Measurements from ENCODE around the gene SURF6. TPM values are rescaled to one million over a fixed set of nuclear protein-coding genes. Genes with fewer than 3 reads are reported as not detected.

The SURF6 gene
- total RNA-seq, 3 donors from 2014 or later = 23.7 to 24.7 (median 24.0) TPM

DNA sequence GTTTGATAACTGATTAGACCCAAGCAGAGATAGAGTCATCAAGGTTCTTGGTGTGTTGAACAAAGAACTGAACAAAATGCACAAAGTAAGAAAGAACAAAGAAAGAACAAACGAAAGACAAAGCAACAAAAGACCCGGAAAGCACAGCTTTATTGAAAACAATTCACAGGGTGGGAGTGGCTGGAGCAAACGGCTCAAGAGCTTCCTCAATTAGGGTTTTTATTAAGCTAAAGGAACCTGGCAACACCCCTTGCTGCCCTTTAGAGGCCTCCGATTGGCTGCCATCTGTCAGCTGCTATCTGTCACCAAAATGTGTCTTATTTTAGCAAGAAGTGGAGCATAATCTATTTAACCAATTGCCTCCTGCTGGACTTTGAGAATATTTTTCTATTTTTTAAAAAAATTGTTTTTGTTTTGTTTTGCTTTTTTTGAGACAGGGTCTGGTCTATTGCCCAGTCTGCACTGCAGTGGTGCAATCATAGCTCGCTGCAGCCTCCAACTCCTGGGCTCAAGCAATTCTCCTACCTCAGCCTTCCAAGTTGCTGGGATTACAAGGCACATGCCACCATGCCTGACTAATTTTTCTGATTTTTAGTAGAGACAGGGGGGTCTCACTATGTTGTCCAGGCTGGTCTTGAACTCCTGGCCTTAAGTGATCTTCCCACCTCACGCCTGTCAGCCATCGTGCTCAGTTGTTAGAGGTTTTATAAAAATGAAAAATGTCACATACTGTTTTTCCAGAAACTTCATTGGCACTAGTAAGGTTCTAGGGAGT, 53.3 kb downstream of the SURF6 start:
- ATAC-seq (peak; percentile 87), DNase-seq (peak in 1 of 3 donors; percentile 75)
- TF ChIP-seq, protein P1, sequence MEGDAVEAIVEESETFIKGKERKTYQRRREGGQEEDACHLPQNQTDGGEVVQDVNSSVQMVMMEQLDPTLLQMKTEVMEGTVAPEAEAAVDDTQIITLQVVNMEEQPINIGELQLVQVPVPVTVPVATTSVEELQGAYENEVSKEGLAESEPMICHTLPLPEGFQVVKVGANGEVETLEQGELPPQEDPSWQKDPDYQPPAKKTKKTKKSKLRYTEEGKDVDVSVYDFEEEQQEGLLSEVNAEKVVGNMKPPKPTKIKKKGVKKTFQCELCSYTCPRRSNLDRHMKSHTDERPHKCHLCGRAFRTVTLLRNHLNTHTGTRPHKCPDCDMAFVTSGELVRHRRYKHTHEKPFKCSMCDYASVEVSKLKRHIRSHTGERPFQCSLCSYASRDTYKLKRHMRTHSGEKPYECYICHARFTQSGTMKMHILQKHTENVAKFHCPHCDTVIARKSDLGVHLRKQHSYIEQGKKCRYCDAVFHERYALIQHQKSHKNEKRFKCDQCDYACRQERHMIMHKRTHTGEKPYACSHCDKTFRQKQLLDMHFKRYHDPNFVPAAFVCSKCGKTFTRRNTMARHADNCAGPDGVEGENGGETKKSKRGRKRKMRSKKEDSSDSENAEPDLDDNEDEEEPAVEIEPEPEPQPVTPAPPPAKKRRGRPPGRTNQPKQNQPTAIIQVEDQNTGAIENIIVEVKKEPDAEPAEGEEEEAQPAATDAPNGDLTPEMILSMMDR (IDR thresholded peaks at IDR 0.05) = no peak
- H3K4me1 ChIP-seq (ENCODE audit: low read depth) = peaks cover 33% of the 10 kb centered on the region
- no peak overlapping the region for H3K4me3 ChIP-seq
- intact Hi-C loops (cut with DNase I, micrococcal nuclease) = no loop called here
- H3K9me3 ChIP-seq = no peaks in the 10 kb centered on the region
- no peaks in the 10 kb centered on the region for H3K36me3 ChIP-seq (ENCODE audit: low read depth)

DNA sequence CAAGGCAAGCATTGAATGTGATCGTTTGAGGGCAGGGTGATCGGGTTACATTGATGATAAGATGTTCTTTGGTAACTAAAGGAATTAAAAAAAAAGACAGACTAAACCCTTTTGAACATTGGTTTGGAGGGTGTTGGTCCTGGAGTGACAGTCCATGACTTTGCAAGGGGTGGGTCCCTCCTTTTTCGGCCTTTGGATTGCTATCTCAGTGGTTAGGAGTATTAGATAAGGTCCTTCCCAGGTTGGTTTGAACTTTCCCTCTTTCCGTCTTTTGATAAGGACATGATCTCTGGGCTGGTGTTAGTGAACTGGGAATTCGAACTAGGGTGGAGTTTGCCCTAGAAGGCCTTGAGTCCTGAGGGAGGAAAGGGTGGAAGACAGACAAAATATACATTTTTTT, 55.6 kb downstream of the SURF6 start:
- Histone ChIP-seq H3K9me3 (no peaks in the 10 kb centered on the region), H3K4me3 (no peak overlapping the region), H3K36me3 (ENCODE audit: low read depth) (no peaks in the 10 kb centered on the region), H3K4me1 (ENCODE audit: low read depth) (peaks cover 29% of the 10 kb centered on the region)
- intact Hi-C loops (cut with DNase I, micrococcal nuclease) = no loop called here
- TF ChIP-seq, protein P1 (IDR thresholded peaks at IDR 0.05) = no peak
- peak in 1 of 3 donors; percentile 47 for DNase-seq
- ATAC-seq = peak; percentile 58

Other genes with a start within 250 kb of the SURF6 start
- 10 to 100 TPM; 38.3 to 59.4 (median 44.2) TPM for gene RALGDS, start 214.9 kb downstream of the SURF6 start, total RNA-seq
- gene GBGT1, start 172.3 kb downstream of the SURF6 start, total RNA-seq = 10 to 100 TPM in 1 of 3 donors, 1 to 10 TPM in 2; 4.3 to 14.0 (median 8.6) TPM
- not detected for gene OBP2B, start 126.9 kb downstream of the SURF6 start, total RNA-seq
- 100 to 1,000 TPM in 2 of 3 donors, 10 to 100 TPM in 1; 25.6 to 114 (median 102) TPM for gene ABO, start 61.0 kb downstream of the SURF6 start, total RNA-seq
- gene MED22, start 11.9 kb upstream of the SURF6 start, total RNA-seq = 10 to 100 TPM; 19.8 to 33.6 (median 21.3) TPM
- 1,000 to 10,000 TPM; 1,420 to 1,482 (median 1,457) TPM for gene RPL7A, start 12.0 kb upstream of the SURF6 start, total RNA-seq
- gene SURF1, start 20.3 kb upstream of the SURF6 start, total RNA-seq = 10 to 100 TPM; 45.4 to 63.0 (median 52.2) TPM
- gene SURF2, start 20.4 kb upstream of the SURF6 start, total RNA-seq = 10 to 100 TPM in 2 of 3 donors, 1 to 10 TPM in 1; 8.7 to 15.0 (median 11.4) TPM
- gene SURF4, start 39.9 kb upstream of the SURF6 start, total RNA-seq = 100 to 1,000 TPM; 117 to 165 (median 149) TPM
- 1 to 10 TPM in 2 of 3 donors, under 1 TPM in 1; 0.41 to 1.4 (median 1.3) TPM for gene STKLD1, start 40.2 kb upstream of the SURF6 start, total RNA-seq
- gene REXO4, start 81.8 kb upstream of the SURF6 start, total RNA-seq = 10 to 100 TPM; 18.7 to 26.0 (median 20.1) TPM
- 1 to 10 TPM; 3.3 to 5.0 (median 3.6) TPM for gene ADAMTS13, start 86.2 kb upstream of the SURF6 start, total RNA-seq
- 10 to 100 TPM; 42.7 to 84.2 (median 54.1) TPM for gene CACFD1, start 123.8 kb upstream of the SURF6 start, total RNA-seq
- 1 to 10 TPM; 2.6 to 5.3 (median 2.8) TPM for gene SLC2A6, start 142.9 kb upstream of the SURF6 start, total RNA-seq
- gene MYMK, start 188.8 kb upstream of the SURF6 start, total RNA-seq = not detected
- 1 to 10 TPM; 1.3 to 2.7 (median 1.5) TPM for gene ADAMTSL2, start 198.5 kb upstream of the SURF6 start, total RNA-seq